ENCODE measurements around the gene ZBBX.

- TF ChIP-seq CTCF (IDR thresholded peaks at IDR 0.05), result no peak
- TF ChIP-seq POLR2A (IDR thresholded peaks at IDR 0.05), result no peak
Measured at GRCh38 chr3:167375478-167375877, 4.6 kb downstream of the ZBBX start.
